KMS-11 (cell line): ENCODE results near the gene COL6A2.

ENCODE experiments used
- H2AFZ ChIP-seq: fragments of 200-600 bp; sonication (generic); 2 replicates; pipeline ENCODE4 v1.6.1; 2016; ENCODE audit warnings: antibody characterized with exemption, mixed run types, low read depth
- H3K27ac ChIP-seq: fragments of 200-600 bp; sonication (generic); 2 replicates; pipeline ENCODE4 v1.6.1; 2016; ENCODE audit warnings: mild to moderate bottlenecking, mixed run types
- H3K27me3 ChIP-seq: fragments of 200-600 bp; sonication (generic); 2 replicates; pipeline ENCODE4 v1.6.1; 2017; ENCODE audit warnings: mild to moderate bottlenecking, low read depth, mixed run types, moderate library complexity; ENCODE audit not compliant: insufficient read depth
- H3K36me3 ChIP-seq: fragments of 200-600 bp; sonication (generic); 2 replicates; pipeline ENCODE4 v1.6.1; 2017; ENCODE audit warnings: mild to moderate bottlenecking, mixed run types; ENCODE audit not compliant: insufficient read depth
- H3K4me1 ChIP-seq: fragments of 200-600 bp; sonication (generic); 2 replicates; pipeline ENCODE4 v1.6.1; 2016; ENCODE audit warnings: mild to moderate bottlenecking, low read depth, mixed run types; ENCODE audit not compliant: poor library complexity, severe bottlenecking
- H3K4me2 ChIP-seq: fragments of 200-600 bp; sonication (generic); 2 replicates; pipeline ENCODE4 v1.7.0; 2016; ENCODE audit warnings: mild to moderate bottlenecking, mixed run types
- H3K4me3 ChIP-seq: fragments of 200-600 bp; sonication (generic); IDR thresholded peaks from 2 replicates; pipeline ENCODE4 v1.6.1; 2017; ENCODE audit warnings: low read depth, low read length, mixed read lengths; ENCODE audit not compliant: insufficient read depth
- H3K79me2 ChIP-seq: fragments of 200-600 bp; sonication (generic); 2 replicates; pipeline ENCODE4 v1.6.1; 2016; ENCODE audit warnings: low read depth, mixed run types; ENCODE audit not compliant: insufficient read depth
- H3K9ac ChIP-seq: fragments of 200-600 bp; sonication (generic); 2 replicates; pipeline ENCODE4 v1.6.1; 2016; ENCODE audit warnings: mild to moderate bottlenecking, mixed run types
- H4K20me1 ChIP-seq: fragments of 200-600 bp; sonication (generic); 2 replicates; pipeline ENCODE4 v1.6.1; 2016; ENCODE audit warnings: mild to moderate bottlenecking, mixed run types; ENCODE audit not compliant: insufficient read depth
- CTCF ChIP-seq: fragments of 200-600 bp; sonication (generic); conservative IDR thresholded peaks from 2 replicates; pipeline ENCODE4 v1.6.1; 2017; ENCODE audit warnings: low read depth, mild to moderate bottlenecking, antibody characterized with exemption, low read length, moderate library complexity, mixed read lengths

The COL6A2 gene

GRCh38 chr21:46122758-46123683 lies 25.1 kb downstream of the COL6A2 start:
- Histone ChIP-seq H3K4me3 (no peak overlapping the region), H3K27me3 (peaks cover 40% of the 10 kb centered on the region), H3K36me3 (no peaks in the 10 kb centered on the region), H3K27ac (no peak overlapping the region), H3K4me1 (no peaks in the 10 kb centered on the region), H3K4me2 (no peak overlapping the region), H2AFZ (no peak overlapping the region), H3K9ac (no peak overlapping the region), H3K79me2 (no peaks in the 10 kb centered on the region), H4K20me1 (no peaks in the 10 kb centered on the region)
- no peak for TF ChIP-seq CTCF

GRCh38 chr21:46124083-46124925 lies 26.4 kb downstream of the COL6A2 start:
- Histone ChIP-seq H3K4me3 (no peak overlapping the region), H3K36me3 (no peaks in the 10 kb centered on the region), H3K27me3 (peaks cover 40% of the 10 kb centered on the region), H3K4me2 (no peak overlapping the region), H3K27ac (no peak overlapping the region), H3K4me1 (no peaks in the 10 kb centered on the region), H2AFZ (no peak overlapping the region), H4K20me1 (no peaks in the 10 kb centered on the region), H3K9ac (no peak overlapping the region), H3K79me2 (no peaks in the 10 kb centered on the region)
- TF ChIP-seq CTCF = no peak

- H3K36me3 ChIP-seq = no peaks in the 10 kb centered on the region
- H3K9ac ChIP-seq = no peak overlapping the region
- H3K79me2 ChIP-seq = no peaks in the 10 kb centered on the region
- H3K4me1 ChIP-seq = no peaks in the 10 kb centered on the region
- H3K4me2 ChIP-seq = no peak overlapping the region
- H3K27me3 ChIP-seq = peaks cover 43% of the 10 kb centered on the region
- H3K27ac ChIP-seq = no peak overlapping the region
- TF ChIP-seq CTCF = no peak
- H3K4me3 ChIP-seq = no peak overlapping the region
- no peak overlapping the region for H2AFZ ChIP-seq
- no peaks in the 10 kb centered on the region for H4K20me1 ChIP-seq
Measured at GRCh38 chr21:46124926-46125845, 27.3 kb downstream of the COL6A2 start.

GRCh38 chr21:46125846-46126301 lies 28.0 kb downstream of the COL6A2 start:
- H3K9ac ChIP-seq = no peak overlapping the region
- no peak overlapping the region for H3K27ac ChIP-seq
- H3K4me3 ChIP-seq = no peak overlapping the region
- H3K36me3 ChIP-seq = no peaks in the 10 kb centered on the region
- H3K79me2 ChIP-seq = no peaks in the 10 kb centered on the region
- TF ChIP-seq CTCF = no peak
- H2AFZ ChIP-seq = no peak overlapping the region
- no peaks in the 10 kb centered on the region for H4K20me1 ChIP-seq
- H3K27me3 ChIP-seq = peaks cover 47% of the 10 kb centered on the region
- H3K4me1 ChIP-seq = no peaks in the 10 kb centered on the region
- no peak overlapping the region for H3K4me2 ChIP-seq
